K562 (cell line): ENCODE measurements around the gene GBP7. TPM values are rescaled to one million over a fixed set of nuclear protein-coding genes. Genes with fewer than 3 reads are reported as not detected.

ENCODE experiments used
- ARID2 ChIP-seq: fragments of 450-650 bp; IDR thresholded peaks from 2 replicates; pipeline ENCODE4 v1.6.1; 2017; ENCODE audit warnings: antibody characterized with exemption, mild to moderate bottlenecking
- ATF4 ChIP-seq: fragments of 450-650 bp; formaldehyde crosslinking; IDR thresholded peaks from 2 replicates; pipeline ENCODE4 v1.4.0; 2022; ENCODE audit warnings: mild to moderate bottlenecking, moderate library complexity
- BRCA1 ChIP-seq, 2 experiments: fragments of 450-650 bp in 1 of 2; sonication (generic) in 1 of 2; formaldehyde crosslinking in 1 of 2; IDR thresholded peaks; 2 replicates each; pipeline versions ENCODE4 v1.5.0 to v1.6.1; 2017 to 2020; ENCODE audit warnings: mild to moderate bottlenecking in 1 of 2, missing genetic modification reagents in 1 of 2
- CBFA2T3 ChIP-seq: fragments of 450-650 bp; IDR thresholded peaks from 2 replicates; pipeline ENCODE4 v1.6.1; 2017
- CBX8 ChIP-seq: fragments of 200-600 bp; sonication (generic); IDR thresholded peaks from 2 replicates; pipeline ENCODE4 v1.6.1; 2012; ENCODE audit warnings: borderline replicate concordance, mixed run types, low read depth, mild to moderate bottlenecking, moderate library complexity, mixed read lengths, low read length, control low read depth, inconsistent platforms; ENCODE audit not compliant: poor library complexity, severe bottlenecking; ENCODE audit errors: extremely low read depth
- CREB5 ChIP-seq: fragments of 250-450 bp; sonication (Bioruptor Pico); IDR thresholded peaks from 2 replicates; pipeline ENCODE4 v1.5.0; 2020; ENCODE audit warnings: mild to moderate bottlenecking
- DDX20 ChIP-seq: fragments of 450-650 bp; IDR thresholded peaks from 2 replicates; pipeline ENCODE4 v1.6.1; 2016; ENCODE audit warnings: missing genetic modification characterization, low read depth, mild to moderate bottlenecking, missing compliant biosample characterization, moderate library complexity
- EHMT2 ChIP-seq: fragments of 450-650 bp; IDR thresholded peaks from 2 replicates; pipeline ENCODE4 v1.6.1; 2018; ENCODE audit warnings: antibody characterized with exemption
- ETV6 ChIP-seq, 3 experiments: fragments of 150-350 bp in 1 of 3; sonication (generic) in 1 of 3; formaldehyde crosslinking in 1 of 3; IDR thresholded peaks; 2 replicates each; pipeline versions ENCODE4 v1.6.1 to v1.8.0; 2014 to 2022; ENCODE audit warnings: borderline replicate concordance in 2 of 3, low read depth in 2 of 3, antibody characterized with exemption in 1 of 3, low read length in 1 of 3, mild to moderate bottlenecking in 1 of 3, missing genetic modification reagents in 1 of 3
- EZH2 ChIP-seq: IDR thresholded peaks from 2 replicates; pipeline ENCODE4 v1.6.1; 2012; ENCODE audit warnings: low read depth, mild to moderate bottlenecking, inconsistent platforms, low read length, borderline replicate concordance
- GTF2A2 ChIP-seq: IDR thresholded peaks from 2 replicates; pipeline ENCODE4 v1.6.1; 2016; ENCODE audit warnings: mild to moderate bottlenecking, missing genetic modification characterization, missing compliant biosample characterization
- KLF6 ChIP-seq: fragments of 250-450 bp; sonication (Bioruptor Pico); IDR thresholded peaks from 2 replicates; pipeline ENCODE4 v1.4.0; 2020; ENCODE audit warnings: mild to moderate bottlenecking, moderate library complexity, borderline replicate concordance
- MAFG ChIP-seq: fragments of 450-650 bp; conservative IDR thresholded peaks from 2 replicates; pipeline ENCODE4 v1.6.1; 2016; ENCODE audit warnings: missing genetic modification characterization, missing compliant biosample characterization
- NEUROD1 ChIP-seq: fragments of 150-350 bp; IDR thresholded peaks from 2 replicates; pipeline ENCODE4 v1.6.1; 2014; ENCODE audit warnings: borderline replicate concordance, low read length, low read depth; ENCODE audit not compliant: partially characterized antibody
- PPARD ChIP-seq: fragments of 250-450 bp; sonication (Bioruptor Pico); IDR thresholded peaks from 2 replicates; pipeline ENCODE4 v1.8.0; 2022; ENCODE audit warnings: inconsistent platforms, mild to moderate bottlenecking, moderate library complexity
- RUNX1 ChIP-seq: sonication (generic); IDR thresholded peaks from 2 replicates; pipeline ENCODE4 v1.6.1; 2016; ENCODE audit warnings: antibody characterized with exemption, low read depth
- SMARCB1 ChIP-seq: IDR thresholded peaks from 2 replicates; pipeline ENCODE4 v1.6.1; 2011; ENCODE audit warnings: improper control_type of control experiment, low read depth; ENCODE audit not compliant: insufficient read length
- SRF ChIP-seq, 2 experiments: fragments of 250-450, 450-650 bp in 1 of 2; sonication (Bioruptor Pico) in 1 of 2; sonication (generic) in 1 of 2; formaldehyde crosslinking; IDR thresholded peaks; 2 replicates each; pipeline versions ENCODE4 v1.5.0 to v1.5.1; 2020 to 2022; ENCODE audit warnings: mild to moderate bottlenecking in 1 of 2, missing genetic modification reagents in 1 of 2
- TAL1 ChIP-seq: fragments of 450-650 bp; IDR thresholded peaks from 2 replicates; pipeline ENCODE4 v1.6.1; 2016; ENCODE audit warnings: mild to moderate bottlenecking
- VEZF1 ChIP-seq: fragments of 200-800 bp; sonication (Bioruptor generic); IDR thresholded peaks from 2 replicates; pipeline ENCODE4 v1.6.1; 2017; ENCODE audit warnings: missing genetic modification characterization, missing compliant biosample characterization
- ZNF121 ChIP-seq: sonication (generic); formaldehyde crosslinking; conservative IDR thresholded peaks from 2 replicates; pipeline ENCODE4 v1.8.0; 2022; ENCODE audit warnings: missing genetic modification reagents
- ZNF212 ChIP-seq: fragments of 450-650 bp; formaldehyde crosslinking; IDR thresholded peaks from 2 replicates; pipeline ENCODE4 v1.4.0; 2020; ENCODE audit warnings: mild to moderate bottlenecking
- polyA plus RNA-seq, 8 experiments: library from polyadenylated mRNA; depleted of rRNA in 4 of 8; stranded (reverse) in 5 of 8; unstranded in 3 of 8; fragments of >200 nt; fragmentation: Nextera tagmentation in 2 of 8; fragmentation: Illumina TruSeq in 1 of 8; extraction: Ambion mirVana in 2 of 8; extraction: Trizol in 1 of 8; gene quantifications; 2 replicates each; pipeline versions ENCODE4 v1.2.1 to v1.2.3, GENCODE V29; 2011 to 2014; ENCODE audit warnings: inconsistent platforms in 1 of 8, missing spikeins in 1 of 8
- total RNA-seq, 7 experiments: library from RNA; depleted of rRNA in 6 of 7; stranded (reverse); fragments of >200 nt in 6 of 7; fragmentation: Illumina TruSeq in 2 of 7; extraction: Trizol in 2 of 7; gene quantifications; 2 replicates each; pipeline versions ENCODE4 v1.2.1 to v1.2.3, GENCODE V29; 2011 to 2021; ENCODE audit warnings: low replicate concordance in 1 of 7

Gene GBP7
- total and polyA plus RNA-seq, 9 of the 15 experiments (the other 6 are each of a cell fraction or from before 2014, with no cell fraction given), result 0.03 TPM; not detected in 8

- TF ChIP-seq VEZF1 (CRISPR knock-in tag) (no peak), RUNX1 (no peak), ZNF121 (CRISPR knock-in tag) (no peak), SRF (CRISPR knock-in tag; IDR thresholded peaks at IDR 0.05) (no peak), NEUROD1 (no peak), GTF2A2 (tag) (peak; percentile 96), ZNF212 (CRISPR knock-in tag) (0 out of 2 replicates have a peak, but pooled peaks have one; percentile 54), KLF6 (CRISPR knock-in tag) (peak; percentile 92), CBFA2T3 (no peak), CBX8 (no peak), ATF4 (CRISPR knock-in tag) (peak; percentile 70; the same call in 1 of the 2 replicates), MAFG (tag) (peak; percentile 84), CREB5 (CRISPR knock-in tag) (peak; percentile 91), BRCA1 (IDR thresholded peaks at IDR 0.05) (no peak), BRCA1 (CRISPR knock-in tag; IDR thresholded peaks at IDR 0.05) (no peak), PPARD (CRISPR knock-in tag) (no peak), SMARCB1 (no peak), TAL1 (no peak), EZH2 (no peak), ARID2 (no peak), ETV6 (IDR thresholded peaks at IDR 0.05; ENCODE audit: borderline replicate concordance in 1 of 2, low read depth in 2 of 2, low read length in 1 of 2) (no peak), ETV6 (CRISPR knock-in tag; IDR thresholded peaks at IDR 0.05; ENCODE audit: borderline replicate concordance) (no peak), EHMT2 (no peak), DDX20 (tag) (peak; percentile 77; the same call in 1 of the 2 replicates)
Observed at GRCh38 chr1:89170170-89171066, 5.4 kb downstream of the GBP7 start (continued).
